NB4 (cell line): Measurements from ENCODE around the gene BACE1.

ENCODE experiments used
- POLR2A ChIP-seq: IDR thresholded peaks from 2 replicates; pipeline ENCODE4 v1.6.1; 2011; ENCODE audit warnings: mild to moderate bottlenecking; ENCODE audit not compliant: insufficient read length; ENCODE audit errors: extremely low read depth
- TF ChIP-seq, protein P1 (sequence below): IDR thresholded peaks from one replicate; pipeline ENCODE4 v1.5.1; 2012; ENCODE audit warnings: low read depth, low read length

DNA sequence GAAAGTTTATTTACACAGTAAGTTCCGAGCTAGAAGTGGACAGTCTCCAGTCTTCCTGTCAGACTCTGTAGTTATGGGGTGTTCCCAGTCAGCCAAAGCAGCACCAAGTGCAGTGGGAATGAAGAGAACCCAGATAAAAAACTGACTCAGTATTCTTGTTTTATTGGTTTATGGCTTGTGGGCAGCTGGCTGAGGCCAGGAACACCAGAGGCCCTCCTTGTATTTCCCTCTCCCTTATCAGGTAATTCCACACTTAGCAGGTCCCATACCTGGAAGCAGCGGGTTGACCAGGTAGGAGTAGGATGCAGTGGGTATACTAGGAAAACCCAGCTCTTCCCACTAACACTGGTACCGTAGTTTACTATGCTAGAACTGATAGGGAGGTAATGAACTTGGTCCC lies 28.4 kb downstream of the BACE1 start:
- TF ChIP-seq, protein P1, sequence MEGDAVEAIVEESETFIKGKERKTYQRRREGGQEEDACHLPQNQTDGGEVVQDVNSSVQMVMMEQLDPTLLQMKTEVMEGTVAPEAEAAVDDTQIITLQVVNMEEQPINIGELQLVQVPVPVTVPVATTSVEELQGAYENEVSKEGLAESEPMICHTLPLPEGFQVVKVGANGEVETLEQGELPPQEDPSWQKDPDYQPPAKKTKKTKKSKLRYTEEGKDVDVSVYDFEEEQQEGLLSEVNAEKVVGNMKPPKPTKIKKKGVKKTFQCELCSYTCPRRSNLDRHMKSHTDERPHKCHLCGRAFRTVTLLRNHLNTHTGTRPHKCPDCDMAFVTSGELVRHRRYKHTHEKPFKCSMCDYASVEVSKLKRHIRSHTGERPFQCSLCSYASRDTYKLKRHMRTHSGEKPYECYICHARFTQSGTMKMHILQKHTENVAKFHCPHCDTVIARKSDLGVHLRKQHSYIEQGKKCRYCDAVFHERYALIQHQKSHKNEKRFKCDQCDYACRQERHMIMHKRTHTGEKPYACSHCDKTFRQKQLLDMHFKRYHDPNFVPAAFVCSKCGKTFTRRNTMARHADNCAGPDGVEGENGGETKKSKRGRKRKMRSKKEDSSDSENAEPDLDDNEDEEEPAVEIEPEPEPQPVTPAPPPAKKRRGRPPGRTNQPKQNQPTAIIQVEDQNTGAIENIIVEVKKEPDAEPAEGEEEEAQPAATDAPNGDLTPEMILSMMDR: no peak
- no peak for TF ChIP-seq POLR2A
